GM12891 (cell line): ENCODE results near the gene ARHGEF7.

Source experiments
- POLR2A ChIP-seq: IDR thresholded peaks from 2 replicates; pipeline ENCODE4 v1.6.1; 2011; ENCODE audit warnings: low read depth, low read length, control low read depth
- POLR2AphosphoS5 ChIP-seq: IDR thresholded peaks from 2 replicates; pipeline ENCODE4 v1.6.1; 2011; ENCODE audit warnings: low read depth, low read length, control low read depth
- SPI1 ChIP-seq: IDR thresholded peaks from 2 replicates; pipeline ENCODE4 v1.6.1; 2011; ENCODE audit warnings: low read depth, low read length, control low read depth

GRCh38 chr13:111129465-111130115, 14.5 kb downstream of the ARHGEF7 start:
- no peak for TF ChIP-seq POLR2AphosphoS5
- no peak for TF ChIP-seq POLR2A
- TF ChIP-seq SPI1: peak; percentile 96
